ENCODE data around the gene MYBPH. TPM values are rescaled to one million over a fixed set of nuclear protein-coding genes. Genes with fewer than 3 reads are reported as not detected.

MYBPH gene
- total and polyA plus RNA-seq, 2 donors = 0.99 to 1.7 TPM

GRCh38 chr1:203183828-203184227, 8.2 kb upstream of the MYBPH start:
- Histone ChIP-seq H3K36me3 (ENCODE audit: control insufficient read depth in 2 of 2, insufficient read depth in 2 of 2, low read length in 1 of 2) (no peaks in the 10 kb centered on the region), H3K4me1 (ENCODE audit: control insufficient read depth in 2 of 2, insufficient read depth in 2 of 2, low read length in 2 of 2) (peaks cover 0 to 4% of the 10 kb centered on the region in 2 donors), H3K27ac (ENCODE audit: low read depth in 1 of 2, low read length in 1 of 2) (no peak overlapping the region), H3K27me3 (ENCODE audit: control insufficient read depth in 2 of 2, insufficient read depth in 1 of 2, low read length in 1 of 2) (peaks cover 0 to 11% of the 10 kb centered on the region in 2 donors), H3K9me3 (ENCODE audit: control insufficient read depth in 2 of 2, insufficient read depth in 1 of 2, low read length in 1 of 2) (no peaks in the 10 kb centered on the region), H3K4me3 (ENCODE audit: low read length in 2 of 2) (no peak overlapping the region)
- 96% methylated on average over 2 of the region's 2 CpGs for WGBS
- no peak for DNase-seq (ENCODE audit: low read depth in 6 of 9, low spot score in 9 of 9)

DNA sequence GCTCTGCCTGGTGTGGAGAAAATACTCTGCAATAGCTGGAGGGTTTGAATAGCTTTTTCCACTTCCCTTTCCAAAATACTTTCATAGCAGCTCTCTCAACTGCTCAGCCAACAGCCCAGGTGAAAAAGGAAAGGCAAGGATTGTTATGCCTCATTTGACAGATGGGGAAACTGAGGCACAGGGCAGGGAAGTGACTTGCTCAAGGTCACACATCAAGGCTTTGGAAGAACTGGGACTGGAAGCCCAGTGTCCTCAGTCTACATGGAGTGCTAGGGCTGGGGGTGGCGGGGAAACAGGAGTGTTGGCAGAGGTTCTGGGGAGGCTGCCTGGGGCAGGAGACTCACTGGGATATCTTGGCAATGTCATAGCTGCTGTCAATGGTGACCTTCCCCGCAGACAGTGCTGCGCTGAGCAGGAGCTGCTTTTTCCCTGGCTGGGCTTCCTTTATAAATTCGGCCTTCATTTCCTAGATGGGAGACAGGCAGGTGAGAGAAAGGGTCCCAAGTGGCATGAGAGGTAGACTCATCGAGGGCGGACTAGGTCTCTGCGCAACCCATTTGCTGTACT, 6.8 kb upstream of the MYBPH start:
- no peak overlapping the region for H3K4me3 ChIP-seq (ENCODE audit: low read length in 2 of 2)
- peaks cover 0 to 4% of the 10 kb centered on the region in 2 donors for H3K4me1 ChIP-seq (ENCODE audit: control insufficient read depth in 2 of 2, insufficient read depth in 2 of 2, low read length in 2 of 2)
- no peak for DNase-seq (ENCODE audit: low read depth in 6 of 9, low spot score in 9 of 9)
- H3K9me3 ChIP-seq (ENCODE audit: control insufficient read depth in 2 of 2, insufficient read depth in 1 of 2, low read length in 1 of 2) = no peaks in the 10 kb centered on the region
- H3K36me3 ChIP-seq (ENCODE audit: control insufficient read depth in 2 of 2, insufficient read depth in 2 of 2, low read length in 1 of 2) = no peaks in the 10 kb centered on the region
- peaks cover 0 to 11% of the 10 kb centered on the region in 2 donors for H3K27me3 ChIP-seq (ENCODE audit: control insufficient read depth in 2 of 2, insufficient read depth in 1 of 2, low read length in 1 of 2)
- 98% methylated on average over 7 of the region's 7 CpGs for WGBS
- no peak overlapping the region for H3K27ac ChIP-seq (ENCODE audit: low read depth in 1 of 2, low read length in 1 of 2)

DNA sequence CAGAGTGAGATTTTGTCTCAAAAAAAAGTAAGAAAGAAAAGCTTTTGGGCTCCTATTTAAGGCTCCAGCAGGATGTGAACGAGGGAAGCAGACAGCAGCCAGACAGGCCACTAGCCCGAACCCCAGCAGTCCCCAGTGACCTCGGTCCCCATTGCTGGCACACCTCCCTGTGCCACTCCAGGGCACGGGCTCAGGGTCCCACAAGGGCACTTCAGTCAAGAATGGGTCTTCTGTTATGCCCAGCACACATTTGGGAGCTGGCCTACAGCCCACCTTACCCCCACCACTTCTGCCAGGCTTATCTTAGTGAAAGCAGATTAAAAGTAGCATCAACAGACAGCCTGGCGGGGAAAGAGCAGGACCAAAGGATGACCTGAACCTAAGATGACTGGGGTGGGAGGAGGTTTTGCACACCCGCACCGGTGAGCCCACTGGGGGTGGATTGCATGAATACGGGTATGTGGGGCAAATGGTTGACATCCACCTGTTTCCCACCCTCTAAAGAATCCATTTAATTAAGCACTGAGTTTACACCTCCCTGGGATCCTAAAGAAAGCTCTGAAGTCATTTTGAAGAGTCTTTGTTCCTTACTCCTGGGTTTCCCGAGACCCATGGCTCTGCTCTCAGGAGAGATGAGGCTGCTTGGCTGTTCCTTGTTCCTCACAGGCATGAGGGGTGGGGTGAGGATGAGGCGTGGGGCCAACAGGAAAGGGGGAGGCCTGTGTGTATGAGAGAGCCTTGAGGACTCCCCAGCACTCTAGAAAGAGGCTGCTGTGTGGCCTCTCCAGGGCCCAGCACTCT, 6.2 kb upstream of the MYBPH start:
- Histone ChIP-seq H3K36me3 (ENCODE audit: control insufficient read depth in 2 of 2, insufficient read depth in 2 of 2, low read length in 1 of 2) (no peaks in the 10 kb centered on the region), H3K9me3 (ENCODE audit: control insufficient read depth in 2 of 2, insufficient read depth in 1 of 2, low read length in 1 of 2) (no peaks in the 10 kb centered on the region), H3K27me3 (ENCODE audit: control insufficient read depth in 2 of 2, insufficient read depth in 1 of 2, low read length in 1 of 2) (peaks cover 0 to 8% of the 10 kb centered on the region in 2 donors), H3K4me1 (ENCODE audit: control insufficient read depth in 2 of 2, insufficient read depth in 2 of 2, low read length in 2 of 2) (peaks cover 0 to 4% of the 10 kb centered on the region in 2 donors), H3K27ac (ENCODE audit: low read depth in 1 of 2, low read length in 1 of 2) (no peak overlapping the region), H3K4me3 (ENCODE audit: low read length in 2 of 2) (no peak overlapping the region)
- no peak for DNase-seq (ENCODE audit: low read depth in 6 of 9, low spot score in 9 of 9)
- WGBS = 81% methylated on average over 10 of the region's 10 CpGs

- H3K36me3 ChIP-seq (ENCODE audit: control insufficient read depth in 2 of 2, insufficient read depth in 2 of 2, low read length in 1 of 2) = no peaks in the 10 kb centered on the region
- whole genome bisulfite sequencing = 88% methylated on average over 11 of the region's 11 CpGs
- no peak overlapping the region for H3K27ac ChIP-seq (ENCODE audit: low read depth in 1 of 2, low read length in 1 of 2)
- no peaks in the 10 kb centered on the region for H3K4me1 ChIP-seq (ENCODE audit: control insufficient read depth in 2 of 2, insufficient read depth in 2 of 2, low read length in 2 of 2)
- peaks cover 0 to 3% of the 10 kb centered on the region in 2 donors for H3K27me3 ChIP-seq (ENCODE audit: control insufficient read depth in 2 of 2, insufficient read depth in 1 of 2, low read length in 1 of 2)
- no peaks in the 10 kb centered on the region for H3K9me3 ChIP-seq (ENCODE audit: control insufficient read depth in 2 of 2, insufficient read depth in 1 of 2, low read length in 1 of 2)
- no peak for DNase-seq (ENCODE audit: low read depth in 6 of 9, low spot score in 9 of 9)
- H3K4me3 ChIP-seq (ENCODE audit: low read length in 2 of 2) = no peak overlapping the region
Observed at GRCh38 chr1:203180611-203181330, 5.1 kb upstream of the MYBPH start.

DNA sequence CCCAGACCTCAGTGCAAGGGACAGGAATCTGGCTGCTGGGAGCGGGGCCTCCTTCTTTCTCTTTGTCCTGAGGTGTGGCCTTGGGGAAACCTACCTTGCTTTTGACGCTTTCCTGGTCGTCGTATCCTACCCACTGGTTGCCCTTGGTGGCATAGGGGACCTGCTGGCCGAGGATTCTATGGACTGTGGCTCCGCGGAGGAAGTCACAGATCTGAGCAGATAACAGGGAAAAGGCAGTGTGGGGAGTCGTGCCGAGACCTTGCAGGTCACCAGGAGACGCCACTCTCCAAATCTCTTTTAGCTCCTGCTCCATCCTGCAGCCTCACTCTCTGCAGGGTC, 4.0 kb upstream of the MYBPH start:
- Histone ChIP-seq H3K36me3 (ENCODE audit: control insufficient read depth in 2 of 2, insufficient read depth in 2 of 2, low read length in 1 of 2) (no peaks in the 10 kb centered on the region), H3K27ac (ENCODE audit: low read depth in 1 of 2, low read length in 1 of 2) (no peak overlapping the region), H3K9me3 (ENCODE audit: control insufficient read depth in 2 of 2, insufficient read depth in 1 of 2, low read length in 1 of 2) (no peaks in the 10 kb centered on the region), H3K27me3 (ENCODE audit: control insufficient read depth in 2 of 2, insufficient read depth in 1 of 2, low read length in 1 of 2) (peaks cover 0 to 3% of the 10 kb centered on the region in 2 donors), H3K4me1 (ENCODE audit: control insufficient read depth in 2 of 2, insufficient read depth in 2 of 2, low read length in 2 of 2) (no peaks in the 10 kb centered on the region), H3K4me3 (ENCODE audit: low read length in 2 of 2) (no peak overlapping the region)
- DNase-seq (ENCODE audit: low read depth in 6 of 9, low spot score in 9 of 9) = no peak
- WGBS = 96% methylated on average over 10 of the region's 10 CpGs

- Histone ChIP-seq H3K9me3 (ENCODE audit: control insufficient read depth in 2 of 2, insufficient read depth in 1 of 2, low read length in 1 of 2) (no peaks in the 10 kb centered on the region), H3K27me3 (ENCODE audit: control insufficient read depth in 2 of 2, insufficient read depth in 1 of 2, low read length in 1 of 2) (peaks cover 0 to 3% of the 10 kb centered on the region in 2 donors), H3K36me3 (ENCODE audit: control insufficient read depth in 2 of 2, insufficient read depth in 2 of 2, low read length in 1 of 2) (no peaks in the 10 kb centered on the region), H3K4me3 (ENCODE audit: low read length in 2 of 2) (no peak overlapping the region), H3K27ac (ENCODE audit: low read depth in 1 of 2, low read length in 1 of 2) (no peak overlapping the region), H3K4me1 (ENCODE audit: control insufficient read depth in 2 of 2, insufficient read depth in 2 of 2, low read length in 2 of 2) (no peaks in the 10 kb centered on the region)
- 97% methylated on average over 14 of the region's 14 CpGs for WGBS
- no peak for DNase-seq (ENCODE audit: low read depth in 6 of 9, low spot score in 9 of 9)
Observed at GRCh38 chr1:203178821-203179666, 3.4 kb upstream of the MYBPH start.

GRCh38 chr1:203178083-203178482, 2.5 kb upstream of the MYBPH start:
- H3K4me1 ChIP-seq (ENCODE audit: control insufficient read depth in 2 of 2, insufficient read depth in 2 of 2, low read length in 2 of 2) = no peaks in the 10 kb centered on the region

GRCh38 chr1:203177470-203178039, 1.9 kb upstream of the MYBPH start:
- WGBS = 84% methylated on average over 9 of the region's 9 CpGs
- H3K36me3 ChIP-seq (ENCODE audit: control insufficient read depth in 2 of 2, insufficient read depth in 2 of 2, low read length in 1 of 2) = no peaks in the 10 kb centered on the region
- no peak for DNase-seq (ENCODE audit: low read depth in 6 of 9, low spot score in 9 of 9)

More at GRCh38 chr1:203178083-203178482, 2.5 kb upstream of the MYBPH start:
- Histone ChIP-seq H3K4me3 (ENCODE audit: low read length in 2 of 2) (no peak overlapping the region), H3K27me3 (ENCODE audit: control insufficient read depth in 2 of 2, insufficient read depth in 1 of 2, low read length in 1 of 2) (peaks cover 0 to 3% of the 10 kb centered on the region in 2 donors), H3K36me3 (ENCODE audit: control insufficient read depth in 2 of 2, insufficient read depth in 2 of 2, low read length in 1 of 2) (no peaks in the 10 kb centered on the region), H3K27ac (ENCODE audit: low read depth in 1 of 2, low read length in 1 of 2) (no peak overlapping the region), H3K9me3 (ENCODE audit: control insufficient read depth in 2 of 2, insufficient read depth in 1 of 2, low read length in 1 of 2) (no peaks in the 10 kb centered on the region)
- DNase-seq (ENCODE audit: low read depth in 6 of 9, low spot score in 9 of 9) = no peak
- WGBS = 88% methylated on average over 5 of the region's 5 CpGs

More at GRCh38 chr1:203177470-203178039, 1.9 kb upstream of the MYBPH start:
- Histone ChIP-seq H3K9me3 (ENCODE audit: control insufficient read depth in 2 of 2, insufficient read depth in 1 of 2, low read length in 1 of 2) (no peaks in the 10 kb centered on the region), H3K27ac (ENCODE audit: low read depth in 1 of 2, low read length in 1 of 2) (no peak overlapping the region), H3K4me3 (ENCODE audit: low read length in 2 of 2) (no peak overlapping the region), H3K4me1 (ENCODE audit: control insufficient read depth in 2 of 2, insufficient read depth in 2 of 2, low read length in 2 of 2) (no peaks in the 10 kb centered on the region), H3K27me3 (ENCODE audit: control insufficient read depth in 2 of 2, insufficient read depth in 1 of 2, low read length in 1 of 2) (peaks cover 0 to 3% of the 10 kb centered on the region in 2 donors)
